ENCODE data around the gene GPR45.

GRCh38 chr2:105257981-105258380 lies 16.4 kb downstream of the GPR45 start:
- TF ChIP-seq CTCF (IDR thresholded peaks at IDR 0.05; ENCODE audit: low read depth, low read length, missing input control) (no peak), JUND (IDR thresholded peaks at IDR 0.05) (no peak), REST (IDR thresholded peaks at IDR 0.05) (no peak), YY1 (IDR thresholded peaks at IDR 0.05) (no peak), MAX (IDR thresholded peaks at IDR 0.05) (no peak), HNF4A (conservative IDR thresholded peaks at IDR 0.05) (no peak), SP1 (IDR thresholded peaks at IDR 0.05) (no peak), EGR1 (IDR thresholded peaks at IDR 0.05; ENCODE audit: low read depth in 2 of 2) (no peak), ZBTB33 (IDR thresholded peaks at IDR 0.05) (no peak), RAD21 (IDR thresholded peaks at IDR 0.05) (no peak)

Measured in liver (tissue), 3 donors.